ENCODE data around the gene SNAPC2.
"Not testable (repeated sequence)": the region's sequence is repeated elsewhere in the genome, so short reads cannot be mapped to it uniquely, and the experiment has no call there.

SNAPC2 gene

GRCh38 chr19:7953576-7953975 lies 33.4 kb downstream of the SNAPC2 start:
- no peak overlapping the region for H3K4me3 ChIP-seq (ENCODE audit: low read depth, low read length)
- POLR2A ChIA-PET, result no interaction called here
- no peak for TF ChIP-seq CTCF (IDR thresholded peaks at IDR 0.05; ENCODE audit: insufficient read depth, low read length, missing control alignments)
- DNase-seq (ENCODE audit: low read depth, low spot score), result no peak
- CTCF ChIA-PET, result interaction anchor here (0.9 to 5.7 kb wide), 4 partner anchors 9 to 48 kb away, joined by 4 to 55 read pairs (median 19); partner anchors contain the start of gene TIMM44

GRCh38 chr19:7955696-7956095 lies 35.6 kb downstream of the SNAPC2 start:
- POLR2A ChIA-PET, result interaction anchor here (0.9 kb wide), 1 partner anchor 12 kb away, joined by 4 read pairs; the partner anchor contains the start of gene TIMM44
- H3K4me3 ChIP-seq (ENCODE audit: low read depth, low read length), result no peak overlapping the region
- DNase-seq (ENCODE audit: low read depth, low spot score), result no peak
- CTCF ChIA-PET, result interaction anchor here (1.8 to 5.7 kb wide), 3 partner anchors 11 to 15 kb away, joined by 6 to 55 read pairs (median 34); partner anchors contain the start of gene TIMM44
- no peak for TF ChIP-seq CTCF (IDR thresholded peaks at IDR 0.05; ENCODE audit: insufficient read depth, low read length, missing control alignments)

GRCh38 chr19:7959211-7959610 lies 39.1 kb downstream of the SNAPC2 start:
- ChIA-PET POLR2A (no interaction called here), CTCF (interaction anchor here (1.0 to 3.2 kb wide), 6 partner anchors 11 to 294 kb away, joined by 3 to 21 read pairs (median 5); partner anchors contain the start of genes SNAPC2 and TIMM44)
- H3K4me3 ChIP-seq (ENCODE audit: low read depth, low read length), result no peak overlapping the region
- no peak for TF ChIP-seq CTCF (IDR thresholded peaks at IDR 0.05; ENCODE audit: insufficient read depth, low read length, missing control alignments)
- DNase-seq (ENCODE audit: low read depth, low spot score), result no peak

GRCh38 chr19:7961082-7961481 lies 40.9 kb downstream of the SNAPC2 start:
- POLR2A ChIA-PET; H3K4me3 ChIP-seq (ENCODE audit: low read depth, low read length); DNase-seq (ENCODE audit: low read depth, low spot score): not testable (repeated sequence)
- CTCF ChIA-PET, result interaction anchor here (1.0 to 3.2 kb wide), 3 partner anchors 9 to 17 kb away, joined by 3 to 21 read pairs (median 10); partner anchors contain the start of gene TIMM44

- no peak for DNase-seq (ENCODE audit: low read depth, low spot score)
- no peak overlapping the region for H3K4me3 ChIP-seq (ENCODE audit: low read depth, low read length)
- CTCF ChIA-PET, result no interaction called here
- POLR2A ChIA-PET, result no interaction called here
- no peak for TF ChIP-seq CTCF (IDR thresholded peaks at IDR 0.05; ENCODE audit: insufficient read depth, low read length, missing control alignments)
Measured at GRCh38 chr19:7961920-7962626, 41.9 kb downstream of the SNAPC2 start.

GRCh38 chr19:7962644-7963268 lies 42.6 kb downstream of the SNAPC2 start:
- DNase-seq (ENCODE audit: low read depth, low spot score), result no peak
- ChIA-PET POLR2A (no interaction called here), CTCF (no interaction called here)
- TF ChIP-seq CTCF (IDR thresholded peaks at IDR 0.05; ENCODE audit: insufficient read depth, low read length, missing control alignments), result no peak
- H3K4me3 ChIP-seq (ENCODE audit: low read depth, low read length), result no peak overlapping the region

All from AG04449 (cell line).